ENCODE measurements around the gene C1orf185.
"Not testable (repeated sequence)": the region's sequence is repeated elsewhere in the genome, so short reads cannot be mapped to it uniquely, and the experiment has no call there.

Gene C1orf185

GRCh38 chr1:51137696-51138095 is 35.7 kb downstream of the C1orf185 start:
- DNase-seq (ENCODE audit: low spot score): not testable (repeated sequence)

- DNase-seq (ENCODE audit: low spot score): no peak
These were observed 37.4 kb downstream of the C1orf185 start for GRCh38 chr1:51139474-51139873.

DNA sequence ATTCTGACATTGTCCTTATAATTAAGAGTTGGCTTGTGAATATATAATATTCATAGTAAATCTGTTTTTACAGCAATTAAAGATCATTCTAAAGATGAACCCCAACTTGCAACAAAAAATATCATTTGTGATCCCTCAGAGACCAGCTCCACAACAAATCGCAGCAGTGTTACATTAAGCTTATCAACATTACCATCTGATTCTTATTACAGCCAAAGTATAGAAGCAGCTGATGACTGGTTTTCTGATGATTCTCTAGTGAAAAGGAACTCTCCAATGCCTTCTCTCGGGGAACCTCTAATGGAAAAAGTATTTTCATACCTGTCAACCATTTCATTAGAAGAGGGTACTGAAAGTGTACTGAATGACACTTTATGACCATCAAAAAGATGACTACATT is 45.4 kb downstream of the C1orf185 start:
- no peak for DNase-seq (ENCODE audit: low spot score)

- no peak for DNase-seq (ENCODE audit: low spot score)
These were observed 52.7 kb downstream of the C1orf185 start for GRCh38 chr1:51154776-51155175.

DNA sequence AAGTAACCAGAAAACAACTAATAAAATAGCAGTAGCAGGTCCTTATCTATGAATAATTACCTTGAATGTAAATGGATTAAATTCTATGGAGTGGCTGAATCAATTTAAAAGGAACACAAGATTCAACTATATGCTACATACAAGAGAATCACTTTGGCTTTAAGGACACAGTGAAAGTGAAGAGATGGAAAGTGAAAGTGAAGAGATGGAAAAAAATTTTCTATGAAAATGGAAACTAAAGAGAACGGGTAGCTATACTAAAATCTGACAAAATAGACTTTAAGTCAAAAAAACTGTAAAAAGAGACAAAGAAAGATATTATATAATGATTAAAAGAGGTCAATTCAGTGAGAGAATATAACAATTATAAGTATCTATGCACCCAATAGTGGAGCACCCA is 54.7 kb downstream of the C1orf185 start:
- DNase-seq (ENCODE audit: low spot score): no peak

- no peak for DNase-seq (ENCODE audit: low spot score)
These were observed 55.4 kb downstream of the C1orf185 start for GRCh38 chr1:51157395-51157794.

DNA sequence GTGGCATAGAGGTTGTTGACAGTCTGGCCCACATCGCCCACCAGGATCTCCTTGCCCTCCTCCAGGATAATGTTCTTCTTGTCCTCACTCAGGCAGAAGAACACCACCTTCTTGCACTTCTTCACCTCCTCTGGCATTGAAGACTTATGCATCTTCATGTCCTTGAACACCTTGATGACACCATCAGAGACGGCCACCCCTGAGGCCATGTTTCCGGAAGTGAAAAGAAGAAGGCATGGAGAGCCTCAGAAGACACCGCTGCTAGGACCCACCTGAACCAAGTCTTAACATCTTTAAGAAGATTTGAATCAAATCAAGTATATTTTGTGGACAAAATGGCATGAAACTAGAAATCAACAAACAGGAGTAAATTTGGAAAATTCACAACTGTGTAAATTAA is 56.2 kb downstream of the C1orf185 start:
- no peak for DNase-seq (ENCODE audit: low spot score)

DNA sequence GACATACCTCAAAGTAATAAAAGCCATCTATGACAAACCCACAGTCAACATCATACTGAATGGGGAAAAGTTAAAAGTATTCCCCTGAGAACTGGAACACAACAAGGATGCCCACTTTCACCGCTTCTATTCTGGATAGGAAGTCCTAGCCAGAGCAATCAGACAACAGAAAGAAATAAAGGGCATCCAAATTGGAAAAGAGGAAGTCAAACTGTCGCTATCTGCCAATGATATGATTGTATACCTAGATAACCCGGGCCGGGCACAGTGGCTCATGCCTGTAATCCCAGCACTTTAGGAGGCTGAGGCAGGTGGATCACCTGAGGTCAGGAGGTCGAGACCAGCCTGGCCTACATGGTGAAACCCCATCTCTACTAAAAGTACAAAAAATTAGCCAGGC is 60.5 kb downstream of the C1orf185 start:
- not testable (repeated sequence) for DNase-seq (ENCODE audit: low spot score)

DNA sequence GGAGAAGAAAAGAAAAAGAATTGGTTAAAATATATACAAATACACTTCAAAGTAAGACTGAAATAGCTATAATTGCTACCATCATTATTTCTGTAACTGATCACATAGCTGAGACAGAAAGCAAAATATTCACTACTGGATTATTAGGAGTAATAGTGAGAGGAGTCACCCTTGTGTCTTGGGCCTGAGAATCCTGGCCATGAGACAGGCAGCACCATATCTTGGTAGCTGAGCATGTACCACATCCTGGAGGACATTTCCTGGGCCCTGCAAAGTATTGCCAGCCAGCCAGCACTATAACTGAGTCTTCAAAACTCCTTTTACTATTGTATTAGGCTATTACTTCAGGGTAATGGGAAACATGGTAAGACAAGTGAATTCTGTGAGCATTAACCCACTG is 63.5 kb downstream of the C1orf185 start:
- no peak for DNase-seq (ENCODE audit: low spot score)

DNA sequence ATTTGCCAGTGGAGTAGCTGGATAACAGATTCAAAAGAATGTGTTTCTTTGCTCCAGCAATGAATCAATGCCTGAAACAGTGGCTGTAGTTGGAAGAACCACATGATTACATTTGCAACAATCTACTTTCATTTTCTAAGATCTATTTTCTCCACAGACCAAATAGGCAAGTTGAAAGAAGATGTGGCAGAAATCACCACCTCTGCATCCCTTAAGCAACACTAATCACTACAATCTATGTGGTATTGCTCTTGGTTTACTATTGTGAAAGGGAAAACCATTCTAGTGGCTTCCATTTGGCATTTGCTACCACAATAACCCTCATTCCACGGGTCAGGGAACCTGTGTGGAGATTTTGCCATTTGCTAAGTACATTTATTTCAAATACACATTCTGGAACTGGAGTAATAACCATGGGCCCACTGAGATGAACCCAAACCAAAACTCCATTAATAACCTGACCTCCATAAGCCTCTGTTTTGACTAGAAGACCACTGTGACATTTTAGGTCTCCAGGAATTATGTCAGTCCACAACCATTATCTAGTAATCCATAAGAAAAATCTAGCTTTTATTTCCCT is 66.3 kb downstream of the C1orf185 start:
- no peak for DNase-seq (ENCODE audit: low spot score)

- no peak for DNase-seq (ENCODE audit: low spot score)
These were observed 66.9 kb downstream of the C1orf185 start for GRCh38 chr1:51168936-51169335.

DNA sequence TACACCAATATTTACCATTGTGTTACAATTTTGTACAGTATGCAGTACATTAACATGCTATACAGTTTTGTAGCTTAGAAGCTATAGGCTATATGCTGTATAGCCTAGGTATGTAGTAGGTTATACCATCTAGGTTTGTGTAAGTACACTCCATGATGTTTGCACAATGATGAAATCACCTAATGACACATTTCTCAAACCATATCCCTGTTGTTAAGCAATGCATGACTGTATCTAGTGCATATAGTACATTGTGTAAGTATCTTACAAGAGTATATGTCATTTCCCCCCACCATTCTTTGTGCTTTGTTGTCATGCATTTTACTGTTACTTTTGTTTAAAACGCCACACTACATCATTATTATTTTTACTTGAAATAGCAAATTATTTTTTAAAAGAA is 68.3 kb downstream of the C1orf185 start:
- no peak for DNase-seq (ENCODE audit: low spot score)

DNA sequence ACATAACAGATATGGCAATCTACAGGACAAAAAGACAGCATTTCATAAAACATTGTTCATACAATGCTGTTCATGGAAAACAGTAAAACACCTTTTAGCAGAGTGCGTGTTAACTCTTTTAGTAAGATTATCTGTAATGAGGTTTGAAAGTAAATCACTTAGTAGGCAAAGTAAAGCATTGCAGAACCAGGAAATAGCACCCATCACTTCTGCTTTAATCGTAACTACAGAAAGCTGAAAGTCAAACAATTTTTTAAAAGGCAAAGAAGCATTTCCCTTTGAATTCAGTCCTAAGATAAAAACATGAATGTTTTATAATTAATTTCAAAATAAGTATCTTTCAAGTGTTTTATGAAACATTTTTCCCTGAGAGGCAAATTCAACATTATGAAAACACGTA is 70.8 kb downstream of the C1orf185 start:
- no peak for DNase-seq (ENCODE audit: low spot score)

- no peak for DNase-seq (ENCODE audit: low spot score)
These were observed 73.2 kb downstream of the C1orf185 start for GRCh38 chr1:51175278-51175677.

DNA sequence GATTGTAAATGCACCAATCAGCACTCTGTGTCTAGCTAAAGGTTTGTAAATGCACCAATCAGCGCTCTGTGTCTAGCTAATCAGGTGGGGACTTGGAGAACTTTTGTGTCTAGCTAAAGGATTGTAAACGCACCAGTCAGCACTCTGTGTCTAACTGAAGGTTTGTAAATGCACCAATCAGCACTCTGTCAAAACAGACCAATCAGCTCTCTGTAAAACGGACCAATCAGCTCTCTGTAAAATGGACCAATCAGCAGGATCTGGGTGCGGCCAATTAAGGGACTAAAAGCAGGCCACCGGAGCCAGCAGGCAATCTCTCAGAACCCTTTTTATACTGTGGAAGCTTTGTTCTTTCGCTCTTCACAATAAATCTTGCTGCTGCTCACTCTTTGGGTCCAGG is 76.0 kb downstream of the C1orf185 start:
- not testable (repeated sequence) for DNase-seq (ENCODE audit: low spot score)

DNA sequence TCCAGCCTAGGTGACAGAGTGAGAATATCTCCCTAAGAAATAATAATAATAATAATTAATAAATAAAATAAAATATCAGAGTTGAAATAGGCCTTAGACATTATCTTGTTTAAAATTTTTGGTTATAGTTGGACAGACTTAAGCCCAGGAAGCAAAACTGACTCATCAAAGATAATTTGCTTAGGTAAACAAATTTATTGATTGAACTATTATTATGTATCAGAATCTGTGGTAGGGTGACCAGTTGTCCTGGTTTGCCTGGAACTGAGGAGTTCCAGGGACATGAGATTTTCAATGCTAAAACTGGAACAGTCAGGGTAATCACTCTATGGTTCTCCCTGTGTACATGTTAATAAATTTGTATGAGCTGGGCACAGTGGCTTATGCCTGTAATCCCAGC is 86.2 kb downstream of the C1orf185 start:
- no peak for DNase-seq (ENCODE audit: low spot score)

DNA sequence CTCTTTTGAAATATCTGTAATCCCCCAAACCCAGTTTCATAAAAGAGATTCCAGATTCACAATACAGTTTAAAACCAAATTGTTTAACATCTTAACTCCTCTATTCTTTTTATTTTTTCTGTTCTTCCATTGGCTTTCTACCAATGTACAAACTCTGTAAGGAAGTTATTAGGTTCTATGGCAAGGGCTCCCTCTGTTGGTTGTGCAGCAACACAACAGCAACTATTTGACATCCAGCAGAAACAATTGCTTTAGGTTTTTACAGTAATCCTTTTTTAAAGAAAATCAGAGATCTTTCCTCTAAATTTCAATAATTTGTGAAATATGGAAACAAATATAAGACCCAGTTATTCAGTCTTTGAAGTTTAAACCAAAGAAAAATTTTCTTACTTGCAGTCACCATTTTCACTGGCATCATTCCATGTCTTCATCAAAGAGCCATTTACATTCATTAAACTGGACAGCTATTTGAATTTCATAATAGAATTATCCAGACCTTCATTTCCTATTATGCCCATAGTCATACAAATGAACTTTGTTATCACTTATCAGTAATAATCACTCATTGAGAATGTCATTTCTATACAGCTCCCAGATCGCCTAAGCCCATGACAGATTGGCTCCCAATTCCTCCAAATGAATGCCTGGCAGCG is 87.5 kb downstream of the C1orf185 start:
- DNase-seq (ENCODE audit: low spot score): no peak

- DNase-seq (ENCODE audit: low spot score): no peak
These were observed 88.9 kb downstream of the C1orf185 start for GRCh38 chr1:51190961-51191360.

- peak; percentile 65 for DNase-seq (ENCODE audit: low spot score)
These were observed 90.3 kb downstream of the C1orf185 start for GRCh38 chr1:51192213-51192843.

DNA sequence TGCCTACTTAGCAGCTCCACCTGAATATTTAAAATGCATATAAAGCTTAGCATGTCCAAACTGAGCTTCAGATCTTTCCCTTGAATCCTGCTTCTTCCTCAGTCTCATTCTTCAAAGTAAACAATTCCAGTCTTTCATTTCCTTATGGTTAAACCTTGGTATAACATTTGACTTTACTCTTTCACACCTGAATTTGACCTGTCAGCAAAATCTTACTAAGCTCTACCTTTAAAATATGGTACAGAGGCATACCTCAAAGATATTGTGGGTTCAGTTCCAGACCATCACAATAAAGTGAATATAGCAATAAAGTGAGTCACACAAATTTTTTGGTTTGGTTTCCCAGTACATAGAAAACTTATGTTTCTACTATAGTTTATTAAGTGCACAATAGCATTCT is 91.5 kb downstream of the C1orf185 start:
- DNase-seq (ENCODE audit: low spot score): no peak
